Kasumi-1 (cell line): ENCODE measurements around the gene MATR3.
"Not testable (repeated sequence)": the region's sequence is repeated elsewhere in the genome, so short reads cannot be mapped to it uniquely, and the experiment has no call there.

Source experiments
- DNase-seq, 2 experiments: peaks; one replicate each; lab custom pipeline; 2025; lab: John Stamatoyannopoulos, UW

Gene MATR3, protein sequence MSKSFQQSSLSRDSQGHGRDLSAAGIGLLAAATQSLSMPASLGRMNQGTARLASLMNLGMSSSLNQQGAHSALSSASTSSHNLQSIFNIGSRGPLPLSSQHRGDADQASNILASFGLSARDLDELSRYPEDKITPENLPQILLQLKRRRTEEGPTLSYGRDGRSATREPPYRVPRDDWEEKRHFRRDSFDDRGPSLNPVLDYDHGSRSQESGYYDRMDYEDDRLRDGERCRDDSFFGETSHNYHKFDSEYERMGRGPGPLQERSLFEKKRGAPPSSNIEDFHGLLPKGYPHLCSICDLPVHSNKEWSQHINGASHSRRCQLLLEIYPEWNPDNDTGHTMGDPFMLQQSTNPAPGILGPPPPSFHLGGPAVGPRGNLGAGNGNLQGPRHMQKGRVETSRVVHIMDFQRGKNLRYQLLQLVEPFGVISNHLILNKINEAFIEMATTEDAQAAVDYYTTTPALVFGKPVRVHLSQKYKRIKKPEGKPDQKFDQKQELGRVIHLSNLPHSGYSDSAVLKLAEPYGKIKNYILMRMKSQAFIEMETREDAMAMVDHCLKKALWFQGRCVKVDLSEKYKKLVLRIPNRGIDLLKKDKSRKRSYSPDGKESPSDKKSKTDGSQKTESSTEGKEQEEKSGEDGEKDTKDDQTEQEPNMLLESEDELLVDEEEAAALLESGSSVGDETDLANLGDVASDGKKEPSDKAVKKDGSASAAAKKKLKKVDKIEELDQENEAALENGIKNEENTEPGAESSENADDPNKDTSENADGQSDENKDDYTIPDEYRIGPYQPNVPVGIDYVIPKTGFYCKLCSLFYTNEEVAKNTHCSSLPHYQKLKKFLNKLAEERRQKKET

DNA sequence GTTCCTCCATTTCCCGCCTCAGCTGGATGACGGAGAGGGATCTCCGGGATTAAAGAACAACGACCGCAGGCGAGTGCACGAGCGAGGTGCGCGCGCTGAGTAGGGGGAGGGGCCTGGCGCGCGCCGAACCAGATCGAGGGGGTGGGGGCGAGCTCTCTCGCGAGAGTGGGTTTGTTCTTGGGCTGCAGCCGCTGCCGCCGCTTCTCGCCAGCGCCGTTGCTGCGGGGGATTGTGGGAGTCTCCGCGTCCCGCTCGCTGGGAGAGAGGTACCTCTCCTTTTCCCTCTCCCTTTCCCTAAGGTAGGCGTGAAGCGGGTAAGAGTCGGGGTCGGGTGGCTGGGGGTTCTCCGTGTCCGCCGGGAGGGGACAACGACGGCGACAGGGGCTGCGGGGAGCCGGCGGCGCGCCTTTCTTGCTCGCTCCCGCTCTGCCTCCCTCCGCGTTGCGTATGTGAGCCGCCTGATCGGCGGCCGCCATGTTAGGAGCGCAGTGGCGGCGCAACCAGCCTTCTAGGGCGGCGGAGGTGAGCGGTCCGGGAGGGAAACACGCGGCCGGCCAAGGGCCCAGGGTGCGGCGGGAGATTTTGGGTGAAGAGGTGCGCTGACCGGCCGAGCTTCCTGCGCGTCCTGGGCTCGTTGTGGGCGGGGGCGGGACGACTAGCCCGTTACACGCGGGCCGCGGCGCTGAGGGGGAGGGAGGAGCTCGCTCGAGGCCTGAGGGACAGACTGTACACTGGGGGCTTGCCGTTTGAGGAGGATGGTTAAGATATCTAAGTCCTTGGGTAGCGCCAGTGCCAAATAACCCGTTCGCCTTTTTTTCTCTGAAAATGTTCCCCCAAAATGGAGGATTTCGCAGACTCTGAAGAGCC is at the start of gene MATR3:
Gene MATR3 (plus strand): TSS at position 234 of the 867 bp plus-strand sequence. CDS start 13,676 bp downstream, outside the sequence.
- DNase-seq: peak; percentile 92 to 95

DNA sequence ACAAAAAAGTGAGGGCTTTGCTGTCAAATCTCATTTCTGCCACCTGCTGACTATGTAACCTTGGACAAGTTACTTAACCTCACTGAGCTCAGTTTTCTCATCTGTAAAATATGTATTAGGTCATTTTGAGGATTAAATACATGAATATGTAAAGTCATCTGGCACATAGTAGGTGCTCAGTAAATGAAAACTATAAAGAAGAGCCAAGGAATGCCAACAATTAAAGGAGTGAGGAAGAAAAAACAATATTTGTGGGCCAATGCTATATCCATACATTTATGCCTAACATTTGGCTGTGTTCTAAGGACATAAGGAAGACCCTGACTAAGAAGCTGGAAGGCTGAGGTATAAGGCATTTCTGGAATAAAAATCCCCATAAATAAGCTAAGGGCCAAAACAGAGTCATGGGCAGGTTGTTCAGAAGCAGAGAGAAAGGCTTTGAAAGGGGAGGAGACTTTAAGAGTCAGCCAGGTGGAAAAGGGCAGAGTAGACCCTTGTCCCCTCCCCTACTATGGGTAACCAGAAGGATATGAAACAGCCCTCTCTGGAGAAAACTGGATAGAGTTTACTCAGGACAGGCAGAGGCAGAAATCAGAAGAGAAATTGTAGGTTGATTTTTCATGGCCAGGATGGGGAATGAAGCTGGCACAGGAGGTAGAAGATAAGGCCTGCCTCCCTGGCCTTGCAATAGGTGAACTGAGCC is 47.8 kb upstream of the MATR3 start:
- peak in 1 of 2 experiments; percentile 55 for DNase-seq

DNA sequence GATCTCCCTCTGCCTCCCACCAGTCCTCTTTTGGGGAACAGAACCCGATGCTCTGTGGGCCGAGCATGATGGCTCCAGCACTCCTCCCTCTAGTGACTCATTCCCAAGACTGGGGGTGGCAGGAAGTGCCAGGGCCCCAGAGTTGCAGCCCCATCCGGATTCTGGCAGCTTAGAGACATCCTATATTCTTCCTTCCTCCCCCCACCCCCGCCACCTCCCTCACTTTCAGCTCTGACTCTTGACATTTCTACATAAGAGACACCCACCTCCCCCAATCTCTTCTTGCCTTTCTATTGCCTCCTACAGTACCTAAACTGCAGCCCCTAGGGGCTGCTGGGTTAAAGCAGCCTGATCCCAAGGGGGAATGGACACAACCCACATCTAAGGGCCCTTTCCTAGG is 47.1 kb upstream of the MATR3 start:
- DNase-seq: peak; percentile 97 to 98

DNA sequence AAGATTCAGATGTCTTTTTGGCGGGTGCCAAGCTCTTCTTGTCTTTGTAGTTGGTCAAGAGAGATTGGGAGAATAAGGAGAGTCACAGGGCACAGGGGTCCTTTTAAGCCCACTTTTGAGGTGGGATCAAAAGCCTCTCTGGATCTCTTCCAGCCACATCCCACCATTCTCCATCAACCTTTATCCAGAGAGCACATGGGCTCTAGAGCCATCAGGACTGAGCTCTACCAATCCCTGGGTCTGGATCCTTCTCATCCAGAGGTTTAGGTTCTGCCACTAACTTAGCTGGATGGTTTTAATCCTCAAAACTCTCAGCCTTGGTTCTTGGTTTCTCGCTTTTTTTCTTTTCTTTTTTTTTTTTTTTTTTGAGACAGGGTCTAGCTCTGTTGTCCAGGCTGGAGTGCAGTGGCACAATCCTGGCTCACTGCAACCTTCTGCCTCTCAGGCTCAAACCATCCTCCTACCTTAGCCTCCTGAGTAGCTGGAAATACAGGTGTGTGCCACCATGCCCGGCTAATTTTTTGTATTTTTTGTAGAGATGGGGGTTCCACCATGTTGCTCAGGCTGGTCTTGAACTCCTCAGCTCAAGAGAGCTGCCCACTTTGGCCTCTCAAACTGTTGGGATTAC is 44.6 kb upstream of the MATR3 start:
- no peak for DNase-seq

GRCh38 chr5:139251281-139251687 is 42.3 kb upstream of the MATR3 start:
- DNase-seq: peak; percentile 41 to 42

- no peak for DNase-seq
Observed at GRCh38 chr5:139251695-139252288, 41.7 kb upstream of the MATR3 start.

DNA sequence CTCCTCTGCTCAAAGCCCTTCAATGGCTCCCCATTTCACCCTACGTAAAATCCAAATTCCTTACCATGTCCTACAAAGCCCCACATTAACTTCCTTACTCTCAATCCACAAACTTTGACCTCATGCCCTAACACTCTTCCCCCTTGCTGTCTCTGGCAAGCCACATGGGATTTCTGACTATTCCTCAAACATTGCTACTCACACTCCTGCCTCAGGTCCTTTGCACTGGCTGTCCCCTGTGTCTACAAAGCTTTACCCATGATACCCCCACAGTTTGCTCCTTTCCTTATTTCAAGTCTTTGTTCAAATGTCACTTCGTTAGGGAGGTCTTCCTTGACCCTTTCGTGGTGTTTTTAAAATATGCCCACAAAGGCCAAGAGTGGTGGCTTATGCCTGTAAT is 40.4 kb upstream of the MATR3 start:
- no peak for DNase-seq

DNA sequence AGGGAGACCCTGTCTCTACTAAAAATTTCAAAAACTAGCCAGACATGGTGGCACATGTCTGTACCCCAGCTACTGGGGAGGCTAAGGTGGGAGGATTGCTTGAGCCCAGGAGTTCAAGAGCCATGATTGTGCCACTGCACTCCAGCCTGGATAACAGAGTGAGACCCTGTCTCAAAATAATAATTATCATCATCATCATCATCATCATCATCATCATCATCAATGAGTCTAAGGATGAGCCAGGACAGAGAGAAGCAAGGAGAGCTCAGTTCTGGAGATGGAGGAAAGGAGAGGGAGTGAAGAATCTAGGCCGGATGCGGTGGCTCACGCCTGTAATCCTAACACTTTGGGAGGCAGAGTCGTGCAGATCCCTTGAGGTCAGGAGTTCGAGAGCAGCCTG is 36.7 kb upstream of the MATR3 start:
- no peak for DNase-seq

DNA sequence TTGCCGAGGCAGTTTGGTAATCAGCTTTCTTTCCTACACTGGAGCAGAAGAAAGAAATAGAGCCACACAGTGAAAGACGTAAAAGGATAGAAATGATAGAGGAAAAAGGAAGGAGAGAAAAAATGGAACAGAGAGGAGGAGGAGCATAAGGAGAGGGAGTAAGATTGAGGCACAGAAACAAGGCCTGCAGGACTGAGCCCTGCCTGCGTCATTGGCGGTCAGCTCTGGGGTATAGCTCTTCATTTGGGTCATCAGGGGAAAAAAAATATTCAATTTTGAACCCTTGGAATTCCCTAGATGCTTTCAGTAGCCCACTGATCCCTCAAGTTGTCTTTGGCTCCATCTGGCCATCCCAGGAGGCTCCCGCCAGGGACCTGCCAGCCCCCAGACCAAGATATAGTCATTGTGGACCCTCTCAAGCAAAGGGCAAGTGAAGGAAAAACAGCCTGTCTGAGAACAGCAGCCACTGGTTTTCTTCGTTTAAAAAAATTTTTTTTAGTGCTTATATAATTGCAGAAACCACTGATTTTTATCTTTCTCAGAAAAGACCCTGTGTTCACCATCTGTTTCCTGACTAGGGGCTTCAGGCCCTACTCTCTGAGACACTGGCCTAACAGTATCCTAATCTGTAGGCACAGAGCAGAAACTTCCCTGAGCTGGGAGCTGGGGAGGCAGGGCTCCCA is 31.3 kb upstream of the MATR3 start:
- DNase-seq: no peak

GRCh38 chr5:139262742-139263445 is 30.6 kb upstream of the MATR3 start:
- peak; percentile 96 for DNase-seq

DNA sequence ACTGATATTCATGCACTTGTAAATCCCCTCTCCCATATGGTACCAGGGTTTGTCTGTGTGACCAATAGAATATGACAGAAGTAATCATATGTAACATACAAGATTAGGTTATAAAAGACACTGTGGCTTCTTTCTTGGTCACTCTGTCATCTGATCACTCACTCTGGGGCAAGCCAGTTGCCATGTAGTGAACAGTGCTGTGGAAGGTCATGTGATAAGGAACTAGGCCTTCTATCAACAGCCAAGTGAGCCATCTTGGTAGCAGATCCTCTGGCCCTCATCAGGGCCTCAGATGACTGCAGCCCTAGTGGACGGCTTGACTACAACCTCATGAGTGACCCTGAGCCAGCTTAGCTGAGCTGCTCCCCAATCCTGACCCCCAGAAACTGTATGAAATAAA is 30.0 kb upstream of the MATR3 start:
- DNase-seq: no peak

DNA sequence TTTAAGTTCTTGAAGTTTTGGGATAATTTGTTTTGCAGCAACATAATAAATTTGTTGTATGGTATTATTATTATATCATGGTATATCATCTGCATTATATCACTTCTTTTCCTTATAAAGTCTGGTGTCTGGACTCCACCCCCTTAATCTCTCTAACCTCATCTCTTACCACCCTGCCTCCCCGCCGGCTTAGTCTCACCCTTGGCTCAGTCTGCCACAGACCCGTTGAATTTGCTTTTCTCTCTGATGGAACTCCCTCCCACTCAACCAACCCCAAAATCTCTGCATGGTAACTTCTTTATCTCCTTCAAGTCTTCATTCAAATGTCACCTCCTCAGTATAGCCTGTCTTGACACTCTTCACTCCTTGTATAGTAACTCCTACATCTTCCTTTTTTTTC is 29.6 kb upstream of the MATR3 start:
- no peak for DNase-seq

DNA sequence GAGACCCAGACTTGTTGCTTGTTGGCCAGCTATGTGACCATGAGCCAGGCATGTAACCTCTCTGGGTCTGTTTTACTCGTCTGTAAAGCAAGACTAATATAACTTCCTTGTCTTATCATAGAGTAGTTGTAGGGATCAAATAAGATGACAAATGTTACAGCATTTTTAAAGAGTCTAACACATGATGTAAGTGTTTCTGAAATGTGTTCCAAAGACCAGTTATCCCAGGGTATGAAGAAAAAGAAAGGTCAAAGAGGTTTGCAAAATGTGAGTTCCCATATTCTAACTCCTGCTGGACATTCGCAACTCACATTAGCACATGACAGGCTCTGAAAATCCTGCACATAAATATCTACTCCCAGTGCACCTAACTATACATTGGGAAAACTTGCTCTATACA is 28.5 kb upstream of the MATR3 start:
- no peak for DNase-seq

DNA sequence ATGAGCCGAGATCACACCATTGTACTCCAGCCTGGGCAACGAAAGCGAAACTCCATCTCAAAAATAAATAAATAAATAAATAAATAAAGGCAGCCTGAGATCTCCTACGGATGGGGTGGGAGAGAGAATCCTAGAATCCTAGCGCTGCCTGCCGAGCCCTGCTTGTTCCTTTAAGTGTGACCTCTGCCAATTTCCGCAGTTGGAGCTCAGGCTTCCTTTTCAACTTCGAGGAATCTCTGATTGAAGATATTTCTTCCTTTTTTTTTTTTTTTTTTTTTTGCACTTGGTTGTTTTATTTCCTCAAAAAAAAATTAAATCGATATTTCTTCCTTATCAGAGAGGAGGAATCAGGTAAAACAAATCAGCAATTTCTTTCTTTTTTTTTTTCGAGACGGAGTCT is 27.3 kb upstream of the MATR3 start:
- DNase-seq: no peak

DNA sequence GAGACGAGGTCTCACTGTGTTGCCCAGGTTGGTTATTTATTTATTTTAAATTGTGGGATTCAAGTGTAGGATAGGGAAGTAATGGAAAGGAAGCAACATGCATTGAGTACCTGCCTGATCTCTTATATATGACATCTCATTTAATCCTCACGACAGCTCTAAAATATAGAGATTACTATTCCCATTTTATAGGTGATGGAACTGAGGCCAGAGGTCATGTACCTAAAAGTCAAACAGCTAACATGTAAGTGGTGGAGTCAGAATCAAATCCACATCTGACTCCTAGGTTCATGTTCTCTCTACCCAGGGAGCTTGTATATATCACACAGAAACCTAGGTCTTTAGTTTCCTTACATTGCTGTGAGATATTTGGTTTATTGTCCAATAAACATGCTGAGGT is 26.1 kb upstream of the MATR3 start:
- no peak for DNase-seq

- DNase-seq: peak; percentile 43 to 55
Observed at GRCh38 chr5:139268364-139269202, 25.0 kb upstream of the MATR3 start.

GRCh38 chr5:139270718-139271117 is 22.8 kb upstream of the MATR3 start:
- DNase-seq: not testable (repeated sequence)
